C4-2B (cell line): ENCODE data around the gene SLC46A1.

Source experiments
- CTCF ChIP-seq: fragments of 450-650 bp; conservative IDR thresholded peaks from 2 replicates; pipeline ENCODE4 v1.5.1; 2017; ENCODE audit warnings: mild to moderate bottlenecking
- ZFX ChIP-seq: fragments of 450-650 bp; IDR thresholded peaks from 2 replicates; pipeline ENCODE4 v1.6.1; 2017

DNA sequence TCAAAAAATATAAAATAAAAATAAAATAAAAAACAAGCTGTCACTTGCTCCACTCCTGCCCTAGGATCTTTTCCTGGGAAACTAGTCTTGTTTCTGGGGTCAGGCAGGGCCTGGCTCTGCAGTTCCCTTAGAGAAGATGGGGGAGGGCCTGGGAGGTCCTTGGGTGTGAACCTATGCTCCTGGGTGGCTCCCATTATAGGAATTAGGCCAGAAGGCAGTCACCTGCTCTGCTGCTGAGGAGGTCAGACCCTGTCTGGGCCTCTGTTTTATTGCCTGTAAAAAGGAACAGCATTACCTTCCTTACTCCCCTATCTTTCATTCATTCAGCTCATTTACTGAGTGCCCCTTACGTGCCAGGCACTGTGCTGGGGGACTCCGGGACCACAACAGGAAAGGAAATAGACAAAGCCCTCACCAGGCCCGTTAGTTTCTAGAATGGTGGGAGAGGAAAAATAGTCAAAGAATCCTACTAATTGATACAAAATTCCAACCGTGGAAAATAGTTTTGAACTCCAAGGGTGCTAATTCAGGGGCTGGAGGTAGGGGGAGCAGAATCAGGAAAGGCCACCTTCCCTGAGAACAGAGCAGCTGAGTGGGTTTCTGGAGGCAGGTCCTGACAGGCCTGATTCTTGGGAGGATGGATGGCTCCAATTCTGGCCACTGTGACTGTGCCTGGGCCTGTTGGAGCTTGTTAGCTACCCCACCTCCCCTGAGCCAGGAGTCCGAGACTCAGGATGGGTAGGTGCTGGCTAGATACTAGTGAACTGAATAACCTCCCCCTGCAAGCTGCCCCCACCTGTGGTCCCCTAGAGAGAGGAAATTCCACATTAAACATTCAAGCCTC, 1.3 kb upstream of the SLC46A1 start:
- no peak for TF ChIP-seq CTCF
- no peak for TF ChIP-seq ZFX
